HUES6 (cell line): ENCODE results near the gene RPL12.

Experiments
- H3K27ac ChIP-seq: 2 replicates; pipeline ENCODE4 v1.7.0; 2013; ENCODE audit warnings: low read depth, mild to moderate bottlenecking, low read length, inconsistent platforms
- H3K27me3 ChIP-seq: 2 replicates; pipeline ENCODE4 v1.6.1; 2013; ENCODE audit warnings: low read length; ENCODE audit not compliant: control insufficient read depth, insufficient read depth
- H3K36me3 ChIP-seq: 2 replicates; pipeline ENCODE4 v1.6.1; 2013; ENCODE audit warnings: low read length; ENCODE audit not compliant: control insufficient read depth, insufficient read depth
- H3K4me1 ChIP-seq: 2 replicates; pipeline ENCODE4 v1.6.1; 2013; ENCODE audit warnings: low read length; ENCODE audit not compliant: control insufficient read depth, insufficient read depth
- H3K4me3 ChIP-seq: 2 replicates; pipeline ENCODE4 v1.5.1; 2013; ENCODE audit warnings: low read depth, low read length
- H3K9ac ChIP-seq: one replicate; pipeline ENCODE4 v1.6.1; 2013; ENCODE audit warnings: mild to moderate bottlenecking, low read length
- H3K9me3 ChIP-seq: 2 replicates; pipeline ENCODE4 v1.6.1; 2013; ENCODE audit warnings: low read depth, low read length; ENCODE audit not compliant: control insufficient read depth, insufficient read depth

RPL12 gene

GRCh38 chr9:127450830-127451607 lies at the start of gene RPL12, which contains the start of gene LRSAM1:
Gene RPL12, minus strand, starts transcription at chr9:127451406. Its CDS starts 89 bp downstream, at chr9:127451317.
Gene LRSAM1, plus strand, starts transcription at chr9:127451510. Its CDS starts 3,018 bp downstream, at chr9:127454528.
- Histone ChIP-seq H3K9me3 (no peaks in the 10 kb centered on the region), H3K36me3 (peaks cover 63% of the 10 kb centered on the region), H3K4me1 (peaks cover 11% of the 10 kb centered on the region), H3K9ac (peak within 1 kb of the TSS; percentile 99), H3K27ac (peak within 1 kb of the TSS; percentile 97), H3K27me3 (no peaks in the 10 kb centered on the region), H3K4me3 (peak within 1 kb of the TSS; percentile 93)

GRCh38 chr9:127500862-127501261 lies 49.7 kb upstream of the RPL12 start:
- peaks cover 45% of the 10 kb centered on the region for H3K36me3 ChIP-seq
- no peak overlapping the region for H3K9ac ChIP-seq
- no peak overlapping the region for H3K4me3 ChIP-seq
- H3K27me3 ChIP-seq: no peaks in the 10 kb centered on the region
- no peaks in the 10 kb centered on the region for H3K4me1 ChIP-seq
- H3K27ac ChIP-seq: no peak overlapping the region
- H3K9me3 ChIP-seq: no peaks in the 10 kb centered on the region

- H3K9ac ChIP-seq: no peak overlapping the region
- H3K27ac ChIP-seq: no peak overlapping the region
- H3K36me3 ChIP-seq: peaks cover 49% of the 10 kb centered on the region
Measured at GRCh38 chr9:127500399-127500798, 49.2 kb upstream of the RPL12 start.

DNA sequence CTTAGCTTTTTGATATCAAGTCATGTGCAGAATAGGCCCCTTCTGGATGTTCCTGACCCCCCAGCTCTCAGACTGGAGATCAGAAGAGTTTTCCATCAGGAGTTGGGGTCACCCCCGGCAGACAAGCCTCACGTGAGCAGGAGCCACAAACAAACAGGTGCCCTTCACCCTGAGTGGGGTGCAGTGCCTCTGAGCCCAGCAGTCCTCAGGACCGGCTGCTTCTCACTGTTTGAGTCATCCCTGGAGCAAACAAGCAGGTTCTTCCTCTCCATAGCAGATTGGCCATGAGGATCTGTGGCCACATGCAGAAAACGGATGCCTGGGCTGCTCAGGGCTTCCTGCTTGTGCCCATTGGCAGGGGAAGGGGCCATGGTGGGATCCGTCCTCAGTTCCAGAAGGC lies 47.1 kb upstream of the RPL12 start:
- H3K4me1 ChIP-seq: no peaks in the 10 kb centered on the region
- H3K9ac ChIP-seq: no peak overlapping the region
- H3K27me3 ChIP-seq: no peaks in the 10 kb centered on the region
- H3K9me3 ChIP-seq: no peaks in the 10 kb centered on the region
- peaks cover 55% of the 10 kb centered on the region for H3K36me3 ChIP-seq
- no peak overlapping the region for H3K27ac ChIP-seq
- H3K4me3 ChIP-seq: no peak overlapping the region

More at GRCh38 chr9:127500399-127500798, 49.2 kb upstream of the RPL12 start:
- Histone ChIP-seq H3K4me1 (no peaks in the 10 kb centered on the region), H3K27me3 (no peaks in the 10 kb centered on the region), H3K9me3 (no peaks in the 10 kb centered on the region), H3K4me3 (no peak overlapping the region)

- Histone ChIP-seq H3K4me1 (no peaks in the 10 kb centered on the region), H3K27ac (no peak overlapping the region), H3K36me3 (peaks cover 53% of the 10 kb centered on the region), H3K9ac (no peak overlapping the region), H3K27me3 (no peaks in the 10 kb centered on the region), H3K9me3 (no peaks in the 10 kb centered on the region), H3K4me3 (no peak overlapping the region)
Measured at GRCh38 chr9:127497656-127498290, 46.6 kb upstream of the RPL12 start.

GRCh38 chr9:127496974-127497373 lies 45.8 kb upstream of the RPL12 start:
- no peak overlapping the region for H3K27ac ChIP-seq
- H3K9me3 ChIP-seq: no peaks in the 10 kb centered on the region
- H3K4me3 ChIP-seq: no peak overlapping the region
- H3K9ac ChIP-seq: no peak overlapping the region
- no peaks in the 10 kb centered on the region for H3K27me3 ChIP-seq
- H3K36me3 ChIP-seq: peaks cover 59% of the 10 kb centered on the region
- no peaks in the 10 kb centered on the region for H3K4me1 ChIP-seq

DNA sequence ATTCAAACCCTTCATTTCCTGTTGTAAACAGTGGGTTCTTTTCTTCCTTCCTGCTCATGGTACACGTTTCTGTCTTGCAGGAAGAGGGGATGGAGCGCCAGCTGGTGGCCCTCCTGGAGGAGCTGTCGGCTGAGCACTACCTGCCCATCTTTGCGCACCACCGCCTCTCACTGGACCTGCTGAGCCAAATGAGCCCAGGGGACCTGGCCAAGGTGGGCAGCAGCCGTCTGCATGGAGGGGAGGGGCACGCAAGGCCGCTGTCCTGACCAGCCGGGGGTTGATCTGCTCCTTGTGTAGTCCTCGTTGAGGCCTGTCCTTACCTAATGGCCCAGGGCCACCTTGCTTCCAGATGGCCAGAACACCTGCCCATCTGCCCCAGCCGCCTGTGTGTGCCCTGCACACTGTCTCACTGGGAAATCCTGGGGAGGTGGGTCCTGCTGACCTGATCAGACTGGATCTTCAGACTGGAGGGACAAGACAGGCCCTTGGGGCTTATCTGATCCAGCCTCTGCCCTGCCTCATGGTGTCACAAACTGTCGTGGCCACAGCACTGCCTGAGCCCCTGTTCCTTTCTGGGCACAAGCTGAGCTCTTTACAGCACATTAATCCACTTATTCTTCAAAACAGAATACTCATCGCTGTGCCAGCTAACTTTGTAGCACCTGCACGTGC lies 44.8 kb upstream of the RPL12 start:
- Histone ChIP-seq H3K27me3 (no peaks in the 10 kb centered on the region), H3K9me3 (no peaks in the 10 kb centered on the region), H3K27ac (no peak overlapping the region), H3K4me1 (no peaks in the 10 kb centered on the region), H3K9ac (no peak overlapping the region), H3K4me3 (no peak overlapping the region), H3K36me3 (peaks cover 66% of the 10 kb centered on the region)

- Histone ChIP-seq H3K27me3 (no peaks in the 10 kb centered on the region), H3K4me1 (peaks cover 6% of the 10 kb centered on the region; the same call in 1 of the 2 replicates), H3K9me3 (no peaks in the 10 kb centered on the region), H3K9ac (no peak overlapping the region), H3K36me3 (peaks cover 76% of the 10 kb centered on the region), H3K27ac (no peak overlapping the region), H3K4me3 (no peak overlapping the region)
Measured at GRCh38 chr9:127494304-127494702, 43.1 kb upstream of the RPL12 start.

DNA sequence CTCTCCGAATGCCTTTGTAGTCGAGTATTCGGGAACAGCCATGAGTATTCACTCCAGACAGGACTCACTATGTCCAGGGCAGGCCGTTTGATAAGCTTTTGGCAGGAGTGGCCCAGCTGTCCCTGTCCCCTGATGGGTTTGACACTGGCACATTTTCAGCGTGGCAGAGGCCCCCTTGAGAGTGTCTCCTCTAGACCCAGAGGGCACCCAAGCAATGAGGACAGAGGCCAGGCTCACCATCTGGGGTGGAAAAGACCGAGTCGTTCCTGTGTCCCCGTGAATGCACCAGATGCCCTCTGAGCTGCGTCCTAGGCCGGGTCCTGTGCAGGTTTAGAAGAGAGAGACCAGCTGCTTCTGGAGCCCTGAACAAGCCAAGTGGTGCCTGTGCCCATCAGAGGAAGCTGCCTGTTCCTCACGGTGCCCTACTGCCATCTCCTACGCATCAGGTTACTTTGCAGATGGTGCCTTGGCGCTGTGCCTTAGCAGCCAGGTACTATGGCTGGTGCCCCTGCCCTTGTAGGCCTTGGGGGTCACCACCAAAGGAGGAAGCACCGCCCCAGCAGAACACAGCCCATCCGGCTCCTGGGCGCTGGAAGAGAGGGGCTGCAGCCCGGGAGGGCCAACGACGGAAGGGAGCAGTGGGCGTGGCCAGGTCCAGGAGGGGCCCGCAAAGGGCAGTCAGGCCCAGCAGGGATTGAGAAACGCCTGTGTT lies 42.5 kb upstream of the RPL12 start:
- no peak overlapping the region for H3K9ac ChIP-seq
- peaks cover 6% of the 10 kb centered on the region; the same call in 1 of the 2 replicates for H3K4me1 ChIP-seq
- no peak overlapping the region for H3K27ac ChIP-seq
- no peak overlapping the region for H3K4me3 ChIP-seq
- H3K9me3 ChIP-seq: no peaks in the 10 kb centered on the region
- H3K27me3 ChIP-seq: no peaks in the 10 kb centered on the region
- peaks cover 79% of the 10 kb centered on the region for H3K36me3 ChIP-seq

DNA sequence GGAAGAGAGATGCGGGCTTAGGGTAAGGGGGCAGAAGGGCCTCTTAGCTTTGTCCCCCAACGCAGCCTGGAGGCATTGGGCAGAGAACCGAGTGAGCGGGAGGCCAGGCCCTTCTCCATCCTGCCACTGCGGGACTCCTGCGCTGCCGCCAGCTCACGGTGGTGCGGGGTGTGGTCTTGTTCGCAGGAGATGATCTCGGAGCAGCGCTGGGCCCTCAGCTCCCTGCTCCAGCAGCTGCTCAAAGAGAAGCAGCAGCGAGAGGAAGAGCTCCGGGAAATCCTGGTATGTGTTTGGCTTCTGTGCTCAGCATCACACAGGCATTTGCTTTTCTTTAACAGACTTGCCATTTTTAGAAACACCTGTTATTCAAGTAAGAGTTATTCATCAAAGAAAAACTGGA lies 41.4 kb upstream of the RPL12 start:
- H3K4me3 ChIP-seq: no peak overlapping the region
- H3K27me3 ChIP-seq: no peaks in the 10 kb centered on the region
- H3K27ac ChIP-seq: no peak overlapping the region
- H3K9me3 ChIP-seq: no peaks in the 10 kb centered on the region
- peaks cover 76% of the 10 kb centered on the region for H3K36me3 ChIP-seq
- H3K9ac ChIP-seq: no peak overlapping the region
- peaks cover 6% of the 10 kb centered on the region; the same call in 1 of the 2 replicates for H3K4me1 ChIP-seq
